ENCODE measurements around the gene MAN1A1. TPM values are rescaled to one million over a fixed set of nuclear protein-coding genes. Genes with fewer than 3 reads are reported as not detected.

The MAN1A1 gene
- total and polyA plus RNA-seq, 10 donors: 6.0 to 148 (median 93.5) TPM

- 74 to 89% (median 76%) methylated on average over 5 of the region's 5 CpGs for WGBS, 5 donors
- Histone ChIP-seq H3K36me3 (peaks cover 0 to 94% (median 29%) of the 10 kb centered on the region in 6 donors), H3K27ac (no peak overlapping the region), H3K9me3 (no peaks in the 10 kb centered on the region), H3K27me3 (replicated peaks in 1 of 7) (no peaks in the 10 kb centered on the region), H3K4me1 (peaks cover 0 to 8% (median 0%) of the 10 kb centered on the region in 6 donors), H3K4me3 (no peak overlapping the region)
- intact Hi-C loops (cut with DNase I; ENCODE audit: low total_unique reads): no loop called here
- DNase-seq: no peak
- no peak for TF ChIP-seq POLR2AphosphoS5 (IDR thresholded peaks at IDR 0.05)
- no peak for TF ChIP-seq CTCF (IDR thresholded peaks at IDR 0.05 in 8 of 11, conservative IDR thresholded peaks at IDR 0.05 in 3 of 11)
- no peak for TF ChIP-seq POLR2A (IDR thresholded peaks at IDR 0.05)
Measured at GRCh38 chr6:119184008-119184648, 165.4 kb downstream of the MAN1A1 start.

- intact Hi-C loops (cut with DNase I; ENCODE audit: low total_unique reads): no loop called here
- no peak overlapping the region for H3K4me3 ChIP-seq
- peaks cover 0 to 8% (median 0%) of the 10 kb centered on the region in 6 donors for H3K4me1 ChIP-seq
- no peak overlapping the region for H3K27ac ChIP-seq
- no peaks in the 10 kb centered on the region for H3K9me3 ChIP-seq
- H3K27me3 ChIP-seq (replicated peaks in 1 of 7): no peaks in the 10 kb centered on the region
- DNase-seq: no peak
- WGBS, 5 donors: 95 to 100% (median 98%) methylated on average over 1 of the region's 1 CpG
- H3K36me3 ChIP-seq: peaks cover 0 to 92% (median 29%) of the 10 kb centered on the region in 6 donors
- TF ChIP-seq CTCF (IDR thresholded peaks at IDR 0.05 in 8 of 11, conservative IDR thresholded peaks at IDR 0.05 in 3 of 11): no peak
- no peak for TF ChIP-seq POLR2A (IDR thresholded peaks at IDR 0.05)
- no peak for TF ChIP-seq POLR2AphosphoS5 (IDR thresholded peaks at IDR 0.05)
Measured at GRCh38 chr6:119183457-119183856, 166.1 kb downstream of the MAN1A1 start.

- intact Hi-C loops (cut with DNase I; ENCODE audit: low total_unique reads): no loop called here
- peaks cover 0 to 92% (median 30%) of the 10 kb centered on the region in 6 donors for H3K36me3 ChIP-seq
- TF ChIP-seq CTCF (IDR thresholded peaks at IDR 0.05 in 8 of 11, conservative IDR thresholded peaks at IDR 0.05 in 3 of 11) (no peak), POLR2AphosphoS5 (IDR thresholded peaks at IDR 0.05) (no peak), POLR2A (IDR thresholded peaks at IDR 0.05) (no peak)
- H3K4me1 ChIP-seq: peaks cover 0 to 8% (median 0%) of the 10 kb centered on the region in 6 donors
- H3K27ac ChIP-seq: no peak overlapping the region
- WGBS, 5 donors: 96 to 99% (median 97%) methylated on average over 2 of the region's 2 CpGs
- DNase-seq: no peak
- H3K4me3 ChIP-seq: no peak overlapping the region
- H3K9me3 ChIP-seq: no peaks in the 10 kb centered on the region
- no peaks in the 10 kb centered on the region for H3K27me3 ChIP-seq (replicated peaks in 1 of 7)
Measured at GRCh38 chr6:119182875-119183274, 166.7 kb downstream of the MAN1A1 start.

GRCh38 chr6:119182216-119182803 lies 167.3 kb downstream of the MAN1A1 start:
- 86 to 94% (median 92%) methylated on average over 2 of the region's 2 CpGs for WGBS, 5 donors
- peaks cover 0 to 90% (median 29%) of the 10 kb centered on the region in 6 donors for H3K36me3 ChIP-seq
- TF ChIP-seq POLR2A (IDR thresholded peaks at IDR 0.05) (no peak), POLR2AphosphoS5 (IDR thresholded peaks at IDR 0.05) (no peak), CTCF (IDR thresholded peaks at IDR 0.05 in 8 of 11, conservative IDR thresholded peaks at IDR 0.05 in 3 of 11) (no peak)

More at GRCh38 chr6:119182216-119182803, 167.3 kb downstream of the MAN1A1 start:
- peaks cover 0 to 8% (median 0%) of the 10 kb centered on the region in 6 donors for H3K4me1 ChIP-seq
- DNase-seq: no peak
- H3K4me3 ChIP-seq: no peak overlapping the region
- no peaks in the 10 kb centered on the region for H3K9me3 ChIP-seq
- H3K27me3 ChIP-seq (replicated peaks in 1 of 7): no peaks in the 10 kb centered on the region
- intact Hi-C loops (cut with DNase I; ENCODE audit: low total_unique reads): no loop called here
- H3K27ac ChIP-seq: no peak overlapping the region

All from spleen (tissue), 11 donors.